K562 (cell line): Measurements from ENCODE around the gene LAMA4. TPM values are rescaled to one million over a fixed set of nuclear protein-coding genes. Genes with fewer than 3 reads are reported as not detected.

Experiments used
- ATAC-seq: fragments of 200-7000 bp; cut with Tn5 transposase; 3 replicates; pipeline ENCODE4 v1.9.1; 2020; ENCODE audit warnings: moderate library complexity
- BruUV-seq: library from RNA; stranded (reverse); fragments of 400-500 nt; replicated peaks from 2 replicates; lab custom pipeline; 2021; lab: Mats Ljungman, UMichigan
- CTCF ChIA-PET: fragments of 300-600 bp; formaldehyde crosslinking; extraction: SDS; loops from one replicate; lab custom pipeline; 2021; ENCODE audit warnings: low intra/inter-chr PET ratio; lab: Yijun Ruan, JAX
- POLR2A ChIA-PET: fragments of 300-600, 350-650 bp; sonication (Branson Sonifier 250); formaldehyde crosslinking; extraction: SDS; loops from one replicate; lab custom pipeline; 2021; ENCODE audit warnings: antibody characterized with exemption, inconsistent platforms; lab: Yijun Ruan, JAX
- DNase-seq, 4 experiments: peaks; one replicate each; pipeline versions ENCODE4 v3.0.0 to v3.0.0-alpha.2; 2011 to 2018; ENCODE audit warnings: low spot score in 3 of 4, mixed read lengths in 3 of 4; ENCODE audit errors: extremely low read depth in 1 of 4
- FAIRE-seq: peaks from 2 replicates; lab custom pipeline; 2011; peaks lifted over from hg19 to GRCh38; lab: Jason Lieb, UNC
- H2AFZ ChIP-seq: 2 replicates; pipeline ENCODE4 v1.6.0; 2011; ENCODE audit warnings: low read depth, low read length, control low read depth, inconsistent platforms
- H3K27ac ChIP-seq: fragments of 200-600 bp; 3 replicates; pipeline ENCODE4 v1.8.0; 2011; ENCODE audit warnings: low read depth, mild to moderate bottlenecking, control low read depth, inconsistent platforms, low read length, moderate library complexity, mixed read lengths; ENCODE audit errors: extremely low read depth
- H3K27me3 ChIP-seq, 2 experiments: fragments of 300-600 bp in 1 of 2; 2 replicates in 1 of 2; 3 replicates in 1 of 2; pipeline versions ENCODE4 v1.6.0 to v1.8.0; 2011; ENCODE audit warnings: inconsistent platforms in 2 of 2, low read length in 2 of 2, mild to moderate bottlenecking in 1 of 2, mixed read lengths in 1 of 2, moderate library complexity in 1 of 2; ENCODE audit not compliant: control insufficient read depth in 2 of 2, insufficient read depth in 2 of 2
- H3K36me3 ChIP-seq: fragments of 300-600 bp; 3 replicates; pipeline ENCODE4 v1.8.0; 2011; ENCODE audit warnings: mild to moderate bottlenecking, low read length, inconsistent platforms; ENCODE audit not compliant: control insufficient read depth, insufficient read depth
- H3K4me1 ChIP-seq, 2 experiments: fragments of 200-600 bp in 1 of 2; replicated peaks in 1 of 2; 2 replicates in 1 of 2; 3 replicates in 1 of 2; pipeline versions ENCODE4 v1.5.1 to v1.8.0; 2011; ENCODE audit warnings: inconsistent platforms in 2 of 2, low read length in 2 of 2, mild to moderate bottlenecking in 1 of 2, mixed read lengths in 1 of 2, moderate library complexity in 1 of 2; ENCODE audit not compliant: control insufficient read depth in 2 of 2, insufficient read depth in 2 of 2
- H3K4me2 ChIP-seq: 2 replicates; pipeline ENCODE4 v1.6.1; 2011; ENCODE audit warnings: low read length, control low read depth, inconsistent platforms, mixed read lengths; ENCODE audit not compliant: insufficient read depth
- H3K4me3 ChIP-seq: fragments of 200-600 bp; sonication (generic), shearing (Covaris generic); 2 replicates; pipeline ENCODE4 v1.5.1; 2016; ENCODE audit warnings: control low read depth, inconsistent platforms
- H3K79me2 ChIP-seq: fragments of 200-600 bp; 3 replicates; pipeline ENCODE4 v1.8.0; 2011; ENCODE audit warnings: low read length, inconsistent platforms; ENCODE audit not compliant: control insufficient read depth, insufficient read depth
- H3K9ac ChIP-seq, 2 experiments: 2 replicates each; pipeline versions ENCODE4 v1.6.0 to v1.6.1; 2011; ENCODE audit warnings: low read depth in 2 of 2, low read length in 2 of 2, control low read depth in 1 of 2, inconsistent platforms in 1 of 2, mild to moderate bottlenecking in 1 of 2, mixed read lengths in 1 of 2; ENCODE audit not compliant: insufficient read depth in 1 of 2
- H3K9me1 ChIP-seq: one replicate; pipeline ENCODE4 v1.6.0; 2011; ENCODE audit warnings: inconsistent platforms, mild to moderate bottlenecking, low read length, moderate library complexity; ENCODE audit not compliant: control insufficient read depth, insufficient read depth
- H3K9me3 ChIP-seq: replicated peaks from 2 replicates; pipeline ENCODE4 v1.5.1; 2011; ENCODE audit warnings: low read depth, low read length, inconsistent platforms; ENCODE audit not compliant: control insufficient read depth, insufficient read depth
- H4K20me1 ChIP-seq: replicated peaks from 2 replicates; pipeline ENCODE4 v1.6.1; 2011; ENCODE audit warnings: low read length, inconsistent platforms, mixed read lengths; ENCODE audit not compliant: control insufficient read depth, insufficient read depth
- CHD4 ChIP-seq: fragments of 200-600 bp; sonication (generic); IDR thresholded peaks from 3 replicates; pipeline ENCODE4 v1.6.1; 2012; ENCODE audit warnings: low read depth, mild to moderate bottlenecking, mixed read lengths, low read length, inconsistent platforms; ENCODE audit not compliant: insufficient read depth, insufficient replicate concordance, poor library complexity, severe bottlenecking
- ELF2 ChIP-seq: fragments of 250-450 bp; sonication (Bioruptor Pico); IDR thresholded peaks from 2 replicates; pipeline ENCODE4 v1.5.0; 2021; ENCODE audit warnings: mild to moderate bottlenecking
- FUS ChIP-seq: fragments of 200-400 bp; formaldehyde crosslinking; optimal IDR thresholded peaks from 2 replicates; pipeline ENCODE3; 2017; ENCODE audit warnings: low read depth, low read length
- HDAC1 ChIP-seq, 2 experiments: fragments of 450-650 bp; IDR thresholded peaks; 2 replicates each; pipeline ENCODE4 v1.6.1; 2016 to 2017; ENCODE audit warnings: inconsistent platforms in 1 of 2, mild to moderate bottlenecking in 1 of 2, moderate library complexity in 1 of 2
- KLF6 ChIP-seq: fragments of 250-450 bp; sonication (Bioruptor Pico); IDR thresholded peaks from 2 replicates; pipeline ENCODE4 v1.4.0; 2020; ENCODE audit warnings: mild to moderate bottlenecking, moderate library complexity, borderline replicate concordance
- NONO ChIP-seq, 2 experiments: fragments of 200-400 bp in 1 of 2; fragments of 450-650 bp in 1 of 2; formaldehyde crosslinking in 1 of 2; IDR thresholded peaks; 2 replicates each; pipeline ENCODE4 v1.6.1; 2017; ENCODE audit warnings: low read depth in 2 of 2, mild to moderate bottlenecking in 2 of 2, moderate library complexity in 2 of 2, low read length in 1 of 2
- PHTF2 ChIP-seq: fragments of 250-450 bp; sonication (Bioruptor Pico); IDR thresholded peaks from 2 replicates; pipeline ENCODE4 v1.5.0; 2021; ENCODE audit warnings: mild to moderate bottlenecking
- POLR2H ChIP-seq: IDR thresholded peaks from 2 replicates; pipeline ENCODE4 v1.6.1; 2016; ENCODE audit warnings: missing genetic modification characterization, low read depth, mild to moderate bottlenecking, control low read depth, missing compliant biosample characterization, moderate library complexity
- PREB ChIP-seq: sonication (generic); formaldehyde crosslinking; IDR thresholded peaks from 2 replicates; pipeline ENCODE4 v1.8.1; 2023; ENCODE audit warnings: mild to moderate bottlenecking, missing genetic modification reagents
- RBBP5 ChIP-seq: fragments of 200-600 bp; sonication (generic); IDR thresholded peaks from 2 replicates; pipeline ENCODE4 v1.6.1; 2012; ENCODE audit warnings: borderline replicate concordance, mild to moderate bottlenecking, low read length, control low read depth, inconsistent platforms; ENCODE audit not compliant: insufficient read depth, poor library complexity, severe bottlenecking
- RBM25 ChIP-seq: fragments of 200-400 bp; formaldehyde crosslinking; IDR thresholded peaks from 2 replicates; pipeline ENCODE4 v1.6.1; 2018; ENCODE audit warnings: low read length, low read depth, moderate library complexity; ENCODE audit not compliant: severe bottlenecking
- TAF9B ChIP-seq: fragments of 450-650 bp; IDR thresholded peaks from 2 replicates; pipeline ENCODE4 v1.6.1; 2018; ENCODE audit warnings: mild to moderate bottlenecking; ENCODE audit not compliant: partially characterized antibody
- THRB ChIP-seq: fragments of 450-650 bp; formaldehyde crosslinking; conservative IDR thresholded peaks from 2 replicates; pipeline ENCODE4 v1.4.0; 2022; ENCODE audit warnings: mild to moderate bottlenecking, missing genetic modification characterization
- ZBTB43 ChIP-seq: sonication (generic); formaldehyde crosslinking; IDR thresholded peaks from 2 replicates; pipeline ENCODE4 v1.8.0; 2023; ENCODE audit warnings: mild to moderate bottlenecking, missing genetic modification reagents
- ZNF24 ChIP-seq: fragments of 450-650 bp; IDR thresholded peaks from 2 replicates; pipeline ENCODE4 v1.6.1; 2016
- in situ Hi-C: fragments of 300-500 bp; cut with MboI; formaldehyde crosslinking; loops from 4 replicates; pipeline ENCODE4 v1.15.0; 2018; ENCODE audit warnings: inconsistent platforms, mixed read lengths
- intact Hi-C: fragments of 100-400 bp; cut with micrococcal nuclease; formaldehyde crosslinking; loops from 2 replicates; pipeline ENCODE4 v1.14.2; 2022
- polyA plus RNA-seq, 8 experiments: library from polyadenylated mRNA; depleted of rRNA in 4 of 8; stranded (reverse) in 5 of 8; unstranded in 3 of 8; fragments of >200 nt; fragmentation: Nextera tagmentation in 2 of 8; fragmentation: Illumina TruSeq in 1 of 8; extraction: Ambion mirVana in 2 of 8; extraction: Trizol in 1 of 8; gene quantifications; 2 replicates each; pipeline versions ENCODE4 v1.2.1 to v1.2.3, GENCODE V29; 2011 to 2014; ENCODE audit warnings: inconsistent platforms in 1 of 8, missing spikeins in 1 of 8
- total RNA-seq, 7 experiments: library from RNA; depleted of rRNA in 6 of 7; stranded (reverse); fragments of >200 nt in 6 of 7; fragmentation: Illumina TruSeq in 2 of 7; extraction: Trizol in 2 of 7; gene quantifications; 2 replicates each; pipeline versions ENCODE4 v1.2.1 to v1.2.3, GENCODE V29; 2011 to 2021; ENCODE audit warnings: low replicate concordance in 1 of 7

Gene LAMA4
- total and polyA plus RNA-seq, 9 of the 15 experiments (the other 6 are each of a cell fraction or from before 2014, with no cell fraction given): 0.05 to 2.9 (median 0.51) TPM

GRCh38 chr6:112279031-112279935 lies 24.9 kb upstream of the LAMA4 start (continued):
- TF ChIP-seq PHTF2 (CRISPR knock-in tag) (no peak), NONO (IDR thresholded peaks at IDR 0.05; ENCODE audit: low read depth in 2 of 2, low read length in 1 of 2) (no peak), FUS (no peak), ZBTB43 (CRISPR knock-in tag) (no peak)

- no peaks in the 10 kb centered on the region for H3K9me1 ChIP-seq
- intact Hi-C loops: no loop called here
- in situ Hi-C loops: no loop called here
- FAIRE-seq (no peak), ATAC-seq (no peak), DNase-seq (no peak)
- H3K4me3 ChIP-seq: no peak overlapping the region
- no peaks in the 10 kb centered on the region for H3K79me2 ChIP-seq
- no peaks in the 10 kb centered on the region for H3K27me3 ChIP-seq
- no peaks in the 10 kb centered on the region for H4K20me1 ChIP-seq
- BruUV-seq: no TSS peak
- H3K4me1 ChIP-seq: no peaks in the 10 kb centered on the region
- ChIA-PET CTCF (no interaction called here), POLR2A (interaction anchor here (0.6 kb wide), 1 partner anchor 189 kb away, joined by 5 read pairs; no protein-coding TSS in a partner anchor)
- H3K36me3 ChIP-seq: no peaks in the 10 kb centered on the region
- no peaks in the 10 kb centered on the region for H3K9me3 ChIP-seq
- H3K4me2 ChIP-seq: no peak overlapping the region
- no peak overlapping the region for H2AFZ ChIP-seq
- H3K27ac ChIP-seq: no peak overlapping the region
- no peak overlapping the region for H3K9ac ChIP-seq
- TF ChIP-seq THRB (CRISPR knock-in tag) (no peak), TAF9B (no peak), ELF2 (CRISPR knock-in tag) (no peak), POLR2H (tag) (no peak), HDAC1 (IDR thresholded peaks at IDR 0.05) (no peak), ZNF24 (no peak), RBBP5 (no peak), KLF6 (CRISPR knock-in tag) (no peak), PREB (CRISPR knock-in tag) (no peak), RBM25 (no peak), CHD4 (no peak)
These were observed 21.0 kb upstream of the LAMA4 start for GRCh38 chr6:112275365-112275764.
